HepG2 (cell line): Measurements from ENCODE around the gene RAB15.

Experiments
- CTCF ChIP-seq: sonication (generic); formaldehyde crosslinking; IDR thresholded peaks from 2 replicates; pipeline ENCODE4 v1.5.0; 2020; ENCODE audit warnings: mild to moderate bottlenecking, missing genetic modification reagents, moderate library complexity
- EZH2 ChIP-seq: conservative IDR thresholded peaks from 2 replicates; pipeline ENCODE4 v1.6.1; 2012; ENCODE audit warnings: mild to moderate bottlenecking, low read depth, low read length, moderate library complexity
- HDAC2 ChIP-seq: sonication (generic); formaldehyde crosslinking; IDR thresholded peaks from 2 replicates; pipeline ENCODE4 v1.4.0; 2020; ENCODE audit warnings: missing genetic modification reagents
- HOMEZ ChIP-seq: IDR thresholded peaks from 2 replicates; pipeline ENCODE4 v1.6.1; 2016; ENCODE audit warnings: low read depth
- IRX3 ChIP-seq: sonication (generic); formaldehyde crosslinking; IDR thresholded peaks from 2 replicates; pipeline ENCODE4 v1.8.1; 2023; ENCODE audit warnings: mild to moderate bottlenecking, low read depth, missing genetic modification reagents, borderline replicate concordance
- NCOA2 ChIP-seq: sonication (generic); formaldehyde crosslinking; IDR thresholded peaks from 2 replicates; pipeline ENCODE4 v1.8.0; 2022; ENCODE audit warnings: inconsistent platforms
- REST ChIP-seq, 2 experiments: IDR thresholded peaks; 2 replicates each; pipeline ENCODE4 v1.6.1; 2011 to 2012; ENCODE audit warnings: low read length in 2 of 2, borderline replicate concordance in 1 of 2, low read depth in 1 of 2, mild to moderate bottlenecking in 1 of 2, moderate library complexity in 1 of 2
- ZBTB7A ChIP-seq: sonication (generic); formaldehyde crosslinking; IDR thresholded peaks from 2 replicates; pipeline ENCODE4 v1.8.0; 2022; ENCODE audit warnings: mild to moderate bottlenecking, missing genetic modification reagents
- ZNF766 ChIP-seq: sonication (generic); formaldehyde crosslinking; IDR thresholded peaks from 2 replicates; pipeline ENCODE4 v1.5.0; 2020; ENCODE audit warnings: missing genetic modification reagents, borderline replicate concordance
- ZNF816 ChIP-seq: sonication (generic); formaldehyde crosslinking; IDR thresholded peaks from 2 replicates; pipeline ENCODE4 v1.8.0; 2022; ENCODE audit warnings: missing genetic modification reagents, mild to moderate bottlenecking, borderline replicate concordance
- ZSCAN30 ChIP-seq: sonication (generic); formaldehyde crosslinking; IDR thresholded peaks from 2 replicates; pipeline ENCODE4 v1.5.0; 2020; ENCODE audit warnings: mild to moderate bottlenecking, missing genetic modification reagents

- TF ChIP-seq REST (IDR thresholded peaks at IDR 0.05; ENCODE audit: borderline replicate concordance in 1 of 2, low read depth in 1 of 2, low read length in 2 of 2) = no peak
- no peak for TF ChIP-seq ZNF816 (CRISPR knock-in tag)
- no peak for TF ChIP-seq ZSCAN30 (CRISPR knock-in tag)
- no peak for TF ChIP-seq NCOA2 (CRISPR knock-in tag)
- no peak for TF ChIP-seq EZH2
- TF ChIP-seq ZBTB7A (CRISPR knock-in tag) = no peak
- no peak for TF ChIP-seq IRX3 (CRISPR knock-in tag)
- TF ChIP-seq HDAC2 (CRISPR knock-in tag) = no peak
- no peak for TF ChIP-seq HOMEZ (CRISPR knock-in tag)
- TF ChIP-seq CTCF = no peak
- no peak for TF ChIP-seq ZNF766 (CRISPR knock-in tag)
Measured at GRCh38 chr14:64912261-64912660, 59.9 kb downstream of the RAB15 start.
